Cardiac muscle cell (in vitro differentiated cells and primary cell): ENCODE data around the gene NEK2. TPM values are rescaled to one million over a fixed set of nuclear protein-coding genes. Genes with fewer than 3 reads are reported as not detected.
A peak's percentile ranks its signal among the peaks of the same experiment; 100 is the strongest.
"Not testable (repeated sequence)": the region's sequence is repeated elsewhere in the genome, so short reads cannot be mapped to it uniquely, and the experiment has no call there.

Experiments
- DNase-seq, 2 donors: peaks; one replicate each; pipeline versions ENCODE4 v3.0.0 to v3.0.0-alpha.2; 2010 to 2017; ENCODE audit warnings: low read depth in 1 of 2, low spot score in 1 of 2
- H3K27ac ChIP-seq: fragments of 200-600 bp; sonication (generic); 2 replicates; pipeline ENCODE4 v1.5.1; 2016
- H3K27me3 ChIP-seq: fragments of 200-600 bp; sonication (generic); 2 replicates; pipeline ENCODE4 v1.6.0; 2016; ENCODE audit warnings: control low read depth
- H3K36me3 ChIP-seq: fragments of 200-600 bp; sonication (generic); 2 replicates; pipeline ENCODE4 v1.5.1; 2016; ENCODE audit warnings: control low read depth
- H3K4me1 ChIP-seq: fragments of 200-600 bp; sonication (generic); 2 replicates; pipeline ENCODE4 v1.8.1; 2017; ENCODE audit warnings: low read depth, mild to moderate bottlenecking, mixed run types
- H3K4me3 ChIP-seq: fragments of 200-600 bp; sonication (generic); 2 replicates; pipeline ENCODE4 v1.5.1; 2016; ENCODE audit warnings: mild to moderate bottlenecking
- H3K9me3 ChIP-seq: fragments of 200-600 bp; sonication (generic); 2 replicates; pipeline ENCODE4 v1.5.1; 2017; ENCODE audit warnings: low read depth, mild to moderate bottlenecking, control low read depth
- CTCF ChIP-seq: IDR thresholded peaks from 2 replicates; pipeline ENCODE4 v1.5.1; 2012; ENCODE audit warnings: low read depth, mild to moderate bottlenecking, low read length
- polyA plus RNA-seq: library from polyadenylated mRNA; unstranded; fragments of >200 nt; fragmentation: Nextera tagmentation; extraction: Ambion mirVana; gene quantifications from 2 replicates; pipeline ENCODE4 v1.2.1, GENCODE V29; 2016
- total RNA-seq: library from RNA; depleted of rRNA; stranded (reverse); fragments of >200 nt; gene quantifications from 2 replicates; pipeline ENCODE4 v1.2.3, GENCODE V29; 2016

The NEK2 gene
- total RNA-seq, result 4.1 and 51.2 TPM in 2 replicates
- 6.7 and 49.0 TPM in 2 replicates for polyA plus RNA-seq

GRCh38 chr1:211675230-211676105, at the start of gene NEK2:
NEK2 (minus strand) TSS chr1:211675621; CDS start chr1:211675479, 142 bp downstream.
- Histone ChIP-seq H3K27ac (no peak within 1 kb of the TSS), H3K9me3 (no peaks in the 10 kb centered on the region), H3K27me3 (no peaks in the 10 kb centered on the region), H3K36me3 (no peaks in the 10 kb centered on the region), H3K4me1 (peaks cover 4% of the 10 kb centered on the region), H3K4me3 (peak within 1 kb of the TSS; percentile 53)
- no peak for TF ChIP-seq CTCF
- DNase-seq, result peak; percentile 94 to 97

GRCh38 chr1:211724687-211725196, 49.3 kb upstream of the NEK2 start:
- DNase-seq, result peak in 1 of 2 donors; percentile 36
- no peaks in the 10 kb centered on the region for H3K36me3 ChIP-seq
- no peak overlapping the region for H3K4me3 ChIP-seq
- no peak for TF ChIP-seq CTCF
- no peaks in the 10 kb centered on the region for H3K9me3 ChIP-seq
- no peaks in the 10 kb centered on the region for H3K4me1 ChIP-seq
- H3K27ac ChIP-seq, result no peak overlapping the region
- no peaks in the 10 kb centered on the region for H3K27me3 ChIP-seq

GRCh38 chr1:211723273-211723672, 47.9 kb upstream of the NEK2 start:
- H3K27ac ChIP-seq, result no peak overlapping the region
- no peak for TF ChIP-seq CTCF
- DNase-seq, result no peak
- no peaks in the 10 kb centered on the region for H3K4me1 ChIP-seq
- no peaks in the 10 kb centered on the region for H3K27me3 ChIP-seq
- no peaks in the 10 kb centered on the region for H3K36me3 ChIP-seq
- H3K9me3 ChIP-seq, result no peaks in the 10 kb centered on the region
- no peak overlapping the region for H3K4me3 ChIP-seq

- TF ChIP-seq CTCF, result no peak
- Histone ChIP-seq H3K4me3 (no peak overlapping the region), H3K27me3 (no peaks in the 10 kb centered on the region), H3K27ac (no peak overlapping the region), H3K36me3 (no peaks in the 10 kb centered on the region), H3K4me1 (no peaks in the 10 kb centered on the region), H3K9me3 (no peaks in the 10 kb centered on the region)
- DNase-seq, result no peak
These were observed 47.1 kb upstream of the NEK2 start for GRCh38 chr1:211722277-211723175.

GRCh38 chr1:211716555-211716954, 41.1 kb upstream of the NEK2 start:
- H3K27ac ChIP-seq, H3K9me3 ChIP-seq, H3K27me3 ChIP-seq, H3K4me3 ChIP-seq, H3K4me1 ChIP-seq, DNase-seq, H3K36me3 ChIP-seq: not testable (repeated sequence)
